Myocyte (in vitro differentiated cells): ENCODE measurements around the gene KIF24. TPM values are rescaled to one million over a fixed set of nuclear protein-coding genes. Genes with fewer than 3 reads are reported as not detected.
"Not testable (repeated sequence)": the region's sequence is repeated elsewhere in the genome, so short reads cannot be mapped to it uniquely, and the experiment has no call there.

Experiments used
- DNase-seq: peaks from one replicate; pipeline ENCODE4 v3.0.0-alpha.2; 2012; ENCODE audit warnings: low read depth
- polyA plus RNA-seq: library from polyadenylated mRNA; unstranded; fragments of >200 nt; gene quantifications from one replicate; pipeline ENCODE4 v1.2.1, GENCODE V29; 2012; ENCODE audit warnings: missing spikeins
- total RNA-seq: library from RNA; depleted of rRNA; stranded (reverse); fragments of >200 nt; gene quantifications from 2 replicates; pipeline ENCODE4 v1.2.3, GENCODE V29; 2014

The KIF24 gene, protein sequence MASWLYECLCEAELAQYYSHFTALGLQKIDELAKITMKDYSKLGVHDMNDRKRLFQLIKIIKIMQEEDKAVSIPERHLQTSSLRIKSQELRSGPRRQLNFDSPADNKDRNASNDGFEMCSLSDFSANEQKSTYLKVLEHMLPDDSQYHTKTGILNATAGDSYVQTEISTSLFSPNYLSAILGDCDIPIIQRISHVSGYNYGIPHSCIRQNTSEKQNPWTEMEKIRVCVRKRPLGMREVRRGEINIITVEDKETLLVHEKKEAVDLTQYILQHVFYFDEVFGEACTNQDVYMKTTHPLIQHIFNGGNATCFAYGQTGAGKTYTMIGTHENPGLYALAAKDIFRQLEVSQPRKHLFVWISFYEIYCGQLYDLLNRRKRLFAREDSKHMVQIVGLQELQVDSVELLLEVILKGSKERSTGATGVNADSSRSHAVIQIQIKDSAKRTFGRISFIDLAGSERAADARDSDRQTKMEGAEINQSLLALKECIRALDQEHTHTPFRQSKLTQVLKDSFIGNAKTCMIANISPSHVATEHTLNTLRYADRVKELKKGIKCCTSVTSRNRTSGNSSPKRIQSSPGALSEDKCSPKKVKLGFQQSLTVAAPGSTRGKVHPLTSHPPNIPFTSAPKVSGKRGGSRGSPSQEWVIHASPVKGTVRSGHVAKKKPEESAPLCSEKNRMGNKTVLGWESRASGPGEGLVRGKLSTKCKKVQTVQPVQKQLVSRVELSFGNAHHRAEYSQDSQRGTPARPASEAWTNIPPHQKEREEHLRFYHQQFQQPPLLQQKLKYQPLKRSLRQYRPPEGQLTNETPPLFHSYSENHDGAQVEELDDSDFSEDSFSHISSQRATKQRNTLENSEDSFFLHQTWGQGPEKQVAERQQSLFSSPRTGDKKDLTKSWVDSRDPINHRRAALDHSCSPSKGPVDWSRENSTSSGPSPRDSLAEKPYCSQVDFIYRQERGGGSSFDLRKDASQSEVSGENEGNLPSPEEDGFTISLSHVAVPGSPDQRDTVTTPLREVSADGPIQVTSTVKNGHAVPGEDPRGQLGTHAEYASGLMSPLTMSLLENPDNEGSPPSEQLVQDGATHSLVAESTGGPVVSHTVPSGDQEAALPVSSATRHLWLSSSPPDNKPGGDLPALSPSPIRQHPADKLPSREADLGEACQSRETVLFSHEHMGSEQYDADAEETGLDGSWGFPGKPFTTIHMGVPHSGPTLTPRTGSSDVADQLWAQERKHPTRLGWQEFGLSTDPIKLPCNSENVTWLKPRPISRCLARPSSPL (N-terminal part only)
- 2.0 and 2.1 TPM in 2 replicates for total RNA-seq
- polyA plus RNA-seq, result 1.1 TPM

DNA sequence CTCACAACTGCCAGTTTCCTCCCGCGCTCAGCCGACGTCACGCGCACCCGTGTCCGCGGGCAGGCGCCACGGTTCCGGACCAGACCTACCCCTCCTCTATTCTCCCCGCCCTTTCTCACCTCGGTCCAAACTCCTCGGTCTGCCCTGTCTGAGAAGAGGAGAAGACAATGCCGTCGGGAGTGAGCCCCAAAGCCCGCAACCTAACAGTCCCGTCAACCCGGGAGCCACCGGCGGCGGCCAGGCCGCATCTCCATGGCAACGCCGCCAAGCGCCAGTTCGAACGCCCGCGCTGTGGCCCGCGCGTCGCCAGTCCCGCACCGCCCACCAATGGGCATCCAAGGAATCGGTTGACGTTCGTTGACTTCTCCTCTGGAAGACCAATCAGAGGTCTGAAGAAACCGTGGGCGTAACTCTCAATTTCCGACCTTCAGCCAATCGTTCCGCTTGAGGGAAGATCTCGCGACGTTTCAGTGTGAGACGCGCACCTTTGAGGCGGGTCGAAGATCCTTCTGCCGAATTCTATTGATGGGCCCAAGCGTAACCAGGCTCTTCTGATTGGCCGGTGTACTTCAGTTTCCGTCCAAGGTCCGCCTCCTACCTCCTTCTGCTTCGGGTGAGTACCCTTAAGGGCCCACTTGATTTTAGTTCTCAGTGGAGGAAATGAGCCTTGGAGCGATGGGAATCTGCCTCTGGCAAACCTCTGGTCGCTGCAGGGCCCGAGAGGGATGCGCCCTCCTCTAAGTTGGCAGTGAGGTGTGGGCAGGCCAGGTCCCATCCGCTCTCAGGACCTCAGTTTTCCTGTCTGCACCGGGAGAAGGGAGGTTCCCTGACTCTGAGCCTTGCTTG lies at the start of gene KIF24, which contains the start of gene NUDT2:
TSS of gene KIF24 (minus strand) at position 282 of the 846 bp plus-strand sequence. CDS start 17,922 bp downstream, outside the sequence.
TSS of gene NUDT2 (plus strand) at position 583 of the 846 bp plus-strand sequence. CDS start 9,471 bp downstream, outside the sequence.
- DNase-seq, result peak; percentile 100

DNA sequence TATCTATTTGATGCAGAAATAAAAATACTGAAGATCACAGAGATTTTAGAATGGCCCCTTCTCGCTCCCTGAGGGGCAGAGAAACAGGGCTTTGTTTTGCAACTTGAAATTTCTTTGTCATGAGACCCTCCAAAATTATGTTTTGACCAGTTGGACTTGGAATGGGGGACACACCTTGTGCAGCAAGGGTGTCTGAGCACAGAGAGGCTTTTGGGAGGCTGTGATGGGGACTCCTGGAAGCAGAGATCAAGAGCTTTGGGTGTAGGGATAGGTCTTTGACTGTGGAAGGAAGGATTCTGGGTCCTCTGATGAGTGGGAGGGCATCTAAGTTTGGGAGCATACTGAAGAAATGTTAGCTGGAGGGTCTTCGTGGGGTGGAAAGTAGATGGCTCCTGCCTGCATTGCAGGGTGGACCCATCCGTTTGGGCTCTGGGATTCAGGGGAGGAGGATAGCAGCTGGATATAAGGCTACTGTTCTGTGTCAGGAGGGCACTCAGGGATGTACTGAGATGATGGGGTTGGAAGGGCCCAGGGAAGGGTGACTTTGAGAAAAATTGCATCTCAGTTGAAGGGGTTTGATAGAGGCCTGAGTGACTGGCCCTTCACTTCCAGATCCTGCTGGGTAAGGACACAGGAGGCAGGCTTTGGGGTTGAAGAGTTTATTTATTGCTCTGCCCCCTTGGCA lies 49.5 kb upstream of the KIF24 start:
- DNase-seq, result no peak

DNA sequence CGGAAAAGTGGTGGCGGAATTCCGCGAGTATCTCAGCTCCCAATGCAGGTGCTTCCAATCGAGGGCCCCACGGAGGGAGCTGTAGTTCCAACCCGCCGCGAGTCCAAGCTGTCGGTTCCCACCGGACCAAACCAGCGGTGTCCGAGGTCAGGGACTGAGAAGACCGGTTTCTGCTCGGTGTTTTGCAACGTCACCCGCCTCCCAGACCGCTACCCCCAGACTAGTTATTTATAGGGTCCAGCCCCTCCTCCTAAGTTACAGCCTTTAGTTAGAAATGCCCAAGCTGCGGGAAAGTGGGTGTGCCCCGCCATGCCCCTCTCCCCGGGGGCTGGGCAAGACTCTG lies 48.3 kb upstream of the KIF24 start:
- peak; percentile 57 for DNase-seq

DNA sequence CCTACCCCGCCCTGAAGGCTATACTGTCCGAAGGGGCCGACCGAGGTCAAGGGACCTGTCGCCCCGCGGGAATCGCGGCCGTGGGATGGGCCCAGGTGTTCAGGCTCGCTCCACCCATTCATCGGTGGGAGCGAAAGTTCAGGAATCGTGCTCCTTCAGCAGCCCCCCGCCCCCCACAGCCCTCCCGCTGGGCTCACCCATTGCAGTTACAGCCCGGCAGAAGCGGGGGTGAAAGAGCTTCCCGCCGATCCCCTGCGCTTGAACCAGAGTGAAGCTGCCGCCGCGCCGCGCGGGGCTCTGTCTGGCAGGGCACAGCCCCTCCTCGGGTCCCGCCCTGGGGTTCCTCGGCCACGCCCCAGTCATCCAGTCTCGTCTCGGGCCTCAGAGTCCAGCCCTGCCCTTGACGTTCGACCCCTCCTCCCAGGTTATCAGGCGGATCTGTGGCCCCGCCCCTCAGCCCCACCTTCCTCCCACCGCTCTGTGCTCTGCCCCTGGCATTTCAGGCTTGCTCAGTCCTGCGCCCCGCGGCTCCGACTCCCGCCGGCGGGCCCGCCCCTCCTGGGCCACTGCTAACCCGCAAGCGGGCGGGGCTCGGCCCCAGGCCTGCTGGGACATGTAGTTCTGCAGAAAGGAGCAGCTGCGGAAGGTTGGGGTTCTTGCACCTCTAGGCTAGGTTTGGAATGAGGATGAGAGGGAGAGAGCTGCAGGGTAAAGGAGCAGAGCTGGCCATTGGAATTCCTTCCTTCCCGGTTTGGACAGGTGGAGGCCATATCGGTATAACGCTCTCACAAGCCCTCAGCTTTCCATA lies 47.7 kb upstream of the KIF24 start, which contains the start of gene MYORG:
TSS of gene MYORG (minus strand) at position 303 of the 808 bp plus-strand sequence. CDS start 3,955 bp downstream, outside the sequence.
- DNase-seq, result peak; percentile 95

DNA sequence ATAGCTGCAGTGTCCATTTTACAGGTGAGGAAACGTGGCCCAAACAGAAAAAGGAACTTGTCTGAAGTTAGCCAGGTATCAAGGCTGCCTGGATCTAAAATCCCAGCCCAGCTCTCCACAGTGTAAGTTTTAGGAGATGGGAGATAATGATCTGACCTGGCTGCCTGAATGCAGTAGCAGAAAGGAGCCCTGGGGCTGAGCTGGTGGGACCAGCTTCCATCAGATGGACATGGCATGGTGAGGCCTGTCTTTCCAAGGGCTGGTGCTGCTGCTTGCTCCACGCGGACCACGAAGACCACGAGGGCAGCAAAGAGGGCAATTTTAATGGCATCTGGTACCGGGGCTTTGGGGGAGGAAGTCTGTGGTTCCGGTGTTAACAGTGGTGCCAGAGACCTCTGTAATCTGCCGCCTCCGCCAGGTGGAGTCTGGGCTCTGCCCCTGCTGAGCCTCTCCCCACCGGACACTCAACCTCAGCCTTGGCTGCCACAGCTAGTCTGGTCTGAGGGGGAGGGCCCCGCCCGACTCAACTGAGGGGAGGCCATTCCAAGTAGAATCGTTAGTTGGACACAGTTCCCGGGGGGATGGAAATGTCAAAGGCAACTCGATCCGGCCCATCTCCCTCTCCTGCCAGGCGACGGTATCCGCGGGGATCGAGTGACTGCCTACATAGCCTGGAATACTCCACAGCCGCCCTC lies 47.0 kb upstream of the KIF24 start:
- DNase-seq, result peak; percentile 71

DNA sequence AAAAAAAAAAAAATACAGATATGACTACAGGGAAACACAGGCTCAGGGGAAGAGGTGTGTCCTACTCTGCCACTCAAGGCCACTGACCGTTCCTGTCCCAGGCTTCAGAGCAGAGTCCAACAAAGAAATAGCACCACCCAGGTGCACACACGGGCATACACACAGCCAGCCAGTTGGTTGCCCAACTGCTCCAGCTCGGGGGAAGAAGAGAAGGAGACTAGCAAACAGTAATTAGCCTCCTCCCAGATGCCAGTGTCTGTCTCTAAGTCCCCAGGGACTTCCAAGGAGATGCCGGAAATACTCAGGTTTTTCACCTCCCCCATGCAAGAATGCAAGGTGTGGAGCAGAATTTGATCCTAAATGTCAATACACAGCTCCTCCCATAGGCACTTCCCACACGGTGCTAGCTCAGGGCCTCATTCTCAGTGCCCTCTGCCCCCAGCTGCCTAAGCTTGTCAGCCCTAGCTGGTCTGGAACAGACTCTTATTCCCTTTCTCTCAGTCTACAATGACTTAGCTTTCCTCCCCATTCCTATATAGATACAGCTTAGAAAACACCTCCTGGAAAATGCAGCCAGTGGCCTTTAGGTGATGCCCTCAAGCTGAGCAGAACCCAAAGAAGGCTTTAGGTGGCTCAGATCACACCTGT lies 46.0 kb upstream of the KIF24 start:
- peak; percentile 22 for DNase-seq

DNA sequence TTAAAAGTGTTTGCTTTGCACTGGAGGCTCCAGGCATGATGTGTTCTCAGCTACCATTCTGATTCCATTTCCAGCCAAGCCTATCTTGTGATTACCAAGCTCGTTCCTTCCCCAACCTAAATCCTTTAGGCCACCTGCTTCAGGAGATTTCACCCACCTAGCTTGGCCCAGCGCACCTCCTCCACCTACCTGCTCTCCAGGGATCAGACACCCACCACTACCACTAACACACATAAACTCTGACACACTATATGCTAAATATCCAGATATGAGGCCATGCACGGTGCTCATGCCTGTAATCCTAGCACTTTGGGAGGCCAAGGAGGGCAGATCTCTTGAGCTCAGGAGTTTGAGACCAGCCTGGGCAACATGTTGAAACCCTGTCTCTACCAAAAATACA lies 45.3 kb upstream of the KIF24 start:
- DNase-seq, result no peak

DNA sequence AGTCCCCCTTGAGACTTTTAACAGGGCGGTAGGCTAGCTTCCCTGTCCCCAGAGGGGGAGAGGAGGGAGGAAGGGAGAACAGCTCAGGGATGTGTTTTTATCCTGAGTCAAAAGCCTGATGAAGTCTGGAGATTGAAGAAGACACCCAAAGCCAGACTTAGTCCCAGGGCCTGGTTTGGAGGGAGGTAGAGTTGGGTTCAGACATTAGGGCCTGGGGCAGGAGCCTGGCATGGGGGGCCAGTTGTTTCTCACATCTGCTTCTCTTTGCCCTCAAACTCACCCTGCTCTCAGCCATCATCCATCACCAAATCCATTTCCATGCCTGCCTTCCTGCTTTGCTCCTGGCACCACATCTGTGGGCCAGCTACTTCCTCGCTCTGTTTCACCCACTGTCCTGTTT lies 44.7 kb upstream of the KIF24 start:
- no peak for DNase-seq

DNA sequence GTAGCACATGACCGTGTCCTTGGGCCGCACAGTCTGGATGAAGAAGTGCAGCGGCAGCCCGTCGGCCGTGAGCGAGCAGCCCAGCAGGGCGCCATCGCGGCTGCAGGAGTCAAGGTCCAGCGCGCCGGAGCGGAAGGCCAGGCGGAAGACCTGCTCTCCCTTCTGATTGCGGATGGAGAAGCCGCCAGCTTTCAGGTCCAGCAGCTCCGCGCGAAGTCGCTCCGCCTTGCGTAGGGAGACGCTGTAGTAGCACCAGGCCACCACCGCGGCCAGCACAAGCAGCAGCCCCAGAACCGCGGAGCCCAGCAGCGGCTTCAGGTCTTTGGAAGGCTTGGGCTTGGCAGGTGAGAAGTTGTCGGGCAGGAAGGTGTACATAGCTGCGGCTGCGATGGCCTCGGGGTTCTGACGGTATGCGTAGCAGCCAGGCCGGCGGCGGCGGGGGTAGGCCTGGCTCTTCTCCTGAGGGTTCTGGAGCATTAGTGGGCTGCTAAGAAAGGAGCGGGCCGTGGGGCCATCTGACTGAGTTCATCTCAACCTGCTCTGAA lies 43.5 kb upstream of the KIF24 start:
- DNase-seq, result no peak

DNA sequence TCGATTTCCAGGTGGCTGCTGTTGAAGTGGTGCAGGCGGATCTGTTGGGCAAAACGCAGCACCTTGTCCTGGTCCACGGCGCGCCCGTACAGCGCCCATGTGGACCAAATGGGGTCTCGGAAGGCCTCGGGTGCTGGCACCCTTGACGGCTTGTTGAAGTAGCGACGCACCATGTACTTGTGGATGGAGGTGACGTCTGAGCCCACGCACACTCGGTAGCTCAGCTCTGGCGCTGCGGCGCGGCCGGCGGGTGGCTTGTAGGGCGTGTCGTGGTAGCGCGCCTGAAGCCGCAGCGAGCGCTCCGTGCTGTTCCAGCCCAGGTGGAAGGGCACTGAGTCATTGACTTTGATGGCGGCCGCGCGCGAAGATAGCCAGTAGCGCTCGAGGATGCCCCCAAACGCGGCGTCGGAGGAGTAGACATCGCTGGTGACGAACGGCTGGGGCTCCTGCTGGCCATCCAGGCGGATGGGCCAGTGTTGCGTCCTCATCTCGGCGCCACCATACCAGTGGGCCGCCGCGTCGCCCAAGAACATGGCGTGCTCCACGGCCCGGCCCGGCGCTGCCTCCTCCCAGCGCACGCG lies 42.9 kb upstream of the KIF24 start:
- no peak for DNase-seq

DNA sequence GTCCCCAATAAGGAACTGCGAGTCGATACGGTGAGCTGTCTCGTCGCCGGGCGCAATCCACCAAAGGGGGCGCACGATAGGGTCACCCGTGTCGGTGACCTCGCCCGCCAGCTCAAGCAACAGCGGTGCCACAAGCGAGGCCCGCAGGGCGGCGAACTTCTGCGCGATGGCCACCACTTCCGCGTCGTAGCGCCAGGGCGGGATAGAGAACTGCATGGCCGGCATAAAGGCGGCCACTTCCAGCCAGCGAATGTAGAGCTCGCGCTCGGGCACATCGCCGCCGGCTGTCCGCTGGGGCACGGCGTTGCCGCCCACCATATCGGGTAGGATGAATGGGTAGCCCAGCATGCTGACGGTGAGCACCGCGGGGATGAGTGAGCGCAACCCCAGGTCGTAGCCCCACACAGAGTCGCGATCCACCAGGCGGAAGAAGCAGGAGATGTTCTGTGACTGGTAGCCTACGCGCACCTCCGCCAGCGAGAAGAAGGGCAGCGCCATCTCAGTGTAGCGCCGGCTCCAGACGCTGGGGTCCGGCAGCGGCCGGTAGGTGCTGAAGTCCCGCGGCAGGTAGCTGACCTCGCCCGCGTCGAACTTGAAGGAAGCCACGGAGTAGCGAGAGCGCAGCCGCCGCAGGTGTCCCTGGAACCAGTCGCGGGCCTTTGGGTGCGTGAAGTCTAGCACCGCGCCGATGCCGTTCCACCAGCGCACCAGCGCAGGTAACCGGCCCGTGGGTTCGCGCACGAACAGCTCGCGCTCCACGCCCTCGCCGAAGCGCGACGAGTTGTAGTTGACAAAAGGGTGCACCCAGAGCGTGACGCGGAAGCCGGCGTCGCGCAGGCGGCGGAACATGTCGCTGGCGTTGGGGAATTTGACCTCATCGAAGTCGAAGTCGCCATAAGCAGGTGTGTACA lies 42.2 kb upstream of the KIF24 start:
- DNase-seq, result no peak

DNA sequence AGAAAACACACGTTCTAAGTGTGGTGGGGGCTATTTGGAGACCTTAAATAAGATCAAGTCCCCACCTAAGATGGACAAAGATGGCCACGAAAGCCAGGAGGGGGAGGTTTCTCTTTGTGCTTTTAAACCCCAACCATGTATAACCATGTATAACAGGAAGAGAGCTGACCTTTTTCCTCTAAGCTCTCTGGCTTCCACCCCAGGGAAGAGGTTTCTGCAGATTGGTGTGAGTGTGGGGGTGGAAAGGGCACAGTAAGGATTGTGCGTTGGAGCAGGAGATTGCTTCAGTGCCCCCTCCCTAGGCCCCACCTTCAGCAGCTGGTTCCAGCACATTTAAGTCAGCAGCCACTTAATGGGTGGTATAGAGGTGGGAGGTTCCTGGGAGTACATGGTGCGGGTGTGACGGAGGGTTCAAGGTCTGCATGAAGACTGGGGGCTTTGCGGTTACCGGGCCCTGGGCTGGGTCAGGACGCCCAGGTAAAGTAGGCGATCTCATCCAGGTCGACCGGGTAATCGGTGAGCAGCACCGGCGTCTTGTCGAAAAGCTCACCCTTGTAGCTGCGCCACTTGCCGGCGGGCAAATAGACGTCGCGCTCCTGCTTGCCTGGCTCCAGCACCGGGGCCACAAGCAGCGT lies 41.4 kb upstream of the KIF24 start:
- no peak for DNase-seq

DNA sequence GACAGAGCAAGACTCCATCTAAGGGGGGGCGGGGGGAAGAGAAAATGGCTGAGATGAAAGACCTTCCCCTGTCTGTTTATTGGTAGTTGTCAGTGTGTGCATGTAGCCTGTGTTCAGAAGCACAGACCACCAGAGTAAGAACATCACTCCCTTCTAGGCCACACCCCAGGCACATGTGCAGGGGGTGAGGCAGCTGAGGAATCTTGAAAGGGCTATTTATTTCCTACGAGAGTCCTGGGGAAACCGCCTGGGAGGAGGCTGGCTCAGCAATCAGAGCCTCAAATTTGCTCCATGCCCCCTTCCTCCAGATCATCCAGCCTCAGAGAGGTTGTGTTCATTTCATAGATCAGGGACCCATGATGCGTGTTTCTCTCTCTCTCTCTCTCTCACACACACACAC lies 40.6 kb upstream of the KIF24 start:
- peak; percentile 33 for DNase-seq

DNA sequence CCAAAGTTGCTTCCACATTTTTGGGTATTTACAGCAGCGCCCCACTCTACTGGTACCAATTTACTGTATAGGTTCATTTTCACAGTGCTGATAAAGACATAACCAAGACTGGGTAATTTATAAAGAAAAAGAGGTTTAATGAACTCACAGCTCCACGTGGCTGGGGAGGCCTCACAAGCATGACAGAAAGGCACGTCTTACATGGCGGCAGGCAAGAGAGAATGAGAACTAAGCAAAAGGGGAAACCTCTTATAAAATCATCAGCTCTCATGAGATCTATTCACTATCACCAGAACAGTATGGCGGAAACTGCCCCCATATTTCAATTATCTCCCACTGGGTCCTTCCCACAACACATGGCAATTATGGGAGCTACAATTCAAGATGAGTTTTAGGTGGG lies 39.7 kb upstream of the KIF24 start:
- not testable (repeated sequence) for DNase-seq

DNA sequence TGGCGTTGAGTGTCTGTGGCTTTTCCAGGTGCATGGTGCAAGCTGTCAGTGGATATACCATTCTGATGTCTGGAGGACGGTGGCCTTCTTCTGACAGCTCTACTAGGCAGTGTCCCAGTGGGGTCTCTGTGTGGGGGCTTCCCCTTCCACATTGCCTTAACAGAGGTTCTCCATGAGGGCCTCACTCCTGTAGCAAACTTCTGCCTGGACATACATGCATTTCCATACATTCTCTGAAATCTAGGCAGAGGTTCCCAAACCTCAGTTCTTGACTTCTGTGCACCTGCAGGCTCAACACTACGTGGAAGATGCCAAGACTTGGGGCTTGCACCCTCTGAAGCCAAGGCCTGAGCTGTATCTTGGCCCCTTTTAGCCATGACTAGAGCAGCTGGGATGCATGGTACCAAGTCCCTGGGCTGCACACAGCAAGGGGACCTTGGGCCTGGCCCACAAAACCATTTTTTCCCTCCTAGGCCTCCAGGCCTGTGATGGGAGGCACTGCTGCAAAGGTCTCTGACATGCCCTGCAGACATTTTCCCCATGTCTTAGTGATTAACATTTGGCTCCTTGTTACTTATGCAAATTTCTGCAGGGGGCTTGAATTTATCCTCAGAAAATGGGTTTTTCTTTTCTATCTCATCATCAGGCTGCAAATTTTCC lies 38.8 kb upstream of the KIF24 start:
- not testable (repeated sequence) for DNase-seq
